Mammary epithelial cell (primary cell): ENCODE measurements around the gene CCS.
"Not testable (repeated sequence)": the region's sequence is repeated elsewhere in the genome, so short reads cannot be mapped to it uniquely, and the experiment has no call there.

Experiments
- CTCF ChIP-seq, 2 donors: IDR thresholded peaks in 1 of 2; conservative IDR thresholded peaks in 1 of 2; 2 replicates each; pipeline ENCODE4 v1.5.1; 2011 to 2012; ENCODE audit warnings: inconsistent platforms in 2 of 2, low read length in 2 of 2, mild to moderate bottlenecking in 2 of 2, control low read depth in 1 of 2, low read depth in 1 of 2; ENCODE audit not compliant: insufficient read depth in 1 of 2; ENCODE audit errors: extremely low read depth in 1 of 2
- EZH2 ChIP-seq: IDR thresholded peaks from 2 replicates; pipeline ENCODE4 v1.6.1; 2012; ENCODE audit warnings: low read length, inconsistent platforms, borderline replicate concordance

GRCh38 chr11:66606608-66607007 is 13.6 kb downstream of the CCS start:
- not testable (repeated sequence) for TF ChIP-seq EZH2; CTCF (conservative IDR thresholded peaks at IDR 0.05 in 1 of 2, IDR thresholded peaks at IDR 0.05 in 1 of 2; ENCODE audit: extremely low read depth in 1 of 2, insufficient read depth in 1 of 2, low read depth in 1 of 2, low read length in 2 of 2)
